Heart right ventricle (tissue), 16 donors: ENCODE data around the gene MTX1. TPM values are rescaled to one million over a fixed set of nuclear protein-coding genes. Genes with fewer than 3 reads are reported as not detected.
A peak's percentile ranks its signal among the peaks of the same experiment; 100 is the strongest.
"Not testable (repeated sequence)": the region's sequence is repeated elsewhere in the genome, so short reads cannot be mapped to it uniquely, and the experiment has no call there.

Experiments used
- ATAC-seq, 8 donors: fragments of 200-7000 bp; cut with Tn5 transposase; one replicate each; pipeline ENCODE4 v1.9.1; 2020; ENCODE audit warnings: mild to moderate bottlenecking in 8 of 8, moderate library complexity in 8 of 8, moderate number of reproducible peaks in 1 of 8
- DNase-seq, 2 donors: peaks; one replicate each; pipeline ENCODE4 v3.0.0-alpha.2; 2020
- H3K27ac ChIP-seq, 10 donors: fragments of 200-600 bp; sonication (generic) in 2 of 10; one replicate each; pipeline versions ENCODE4 v1.5.0 to v1.8.0; 2020 to 2022; ENCODE audit warnings: mild to moderate bottlenecking in 3 of 10
- H3K27me3 ChIP-seq, 7 donors: fragments of 200-600 bp; one replicate each; pipeline ENCODE4 v1.8.0; 2021 to 2022; ENCODE audit warnings: mild to moderate bottlenecking in 2 of 7
- H3K36me3 ChIP-seq, 9 donors: fragments of 200-600 bp; sonication (generic) in 1 of 9; one replicate each; pipeline versions ENCODE4 v1.5.0 to v1.8.0; 2020 to 2022; ENCODE audit warnings: mild to moderate bottlenecking in 2 of 9
- H3K4me1 ChIP-seq, 9 donors: fragments of 200-600 bp; sonication (generic) in 1 of 9; one replicate each; pipeline versions ENCODE4 v1.5.0 to v1.8.0; 2020 to 2022; ENCODE audit warnings: mild to moderate bottlenecking in 4 of 9
- H3K4me3 ChIP-seq, 10 donors: fragments of 200-600 bp; sonication (generic) in 2 of 10; one replicate each; pipeline versions ENCODE4 v1.5.0 to v1.8.0; 2020 to 2022; ENCODE audit warnings: mild to moderate bottlenecking in 7 of 10, moderate library complexity in 2 of 10
- H3K9me3 ChIP-seq, 11 donors: fragments of 200-600 bp in 10 of 11; sonication (generic) in 2 of 11; one replicate each; pipeline versions ENCODE4 v1.5.0 to v1.8.0; 2013 to 2022; ENCODE audit warnings: mild to moderate bottlenecking in 2 of 11, control low read depth in 1 of 11, moderate library complexity in 1 of 11
- CTCF ChIP-seq, 9 donors: fragments of 200-600 bp; sonication (generic) in 2 of 9; IDR thresholded peaks; one replicate each; pipeline versions ENCODE4 v1.5.0 to v1.8.0; 2021 to 2022; ENCODE audit warnings: antibody characterized with exemption in 9 of 9, mild to moderate bottlenecking in 5 of 9, moderate library complexity in 1 of 9
- WGBS, 2 donors: extraction: QIAGEN DNeasy Blood & Tissue Kit; methylation state at CpG; one replicate each; pipeline ENCODE4 v1.1.7; 2013; ENCODE audit warnings: inconsistent platforms in 1 of 2; 5-methylcytosine and 5-hydroxymethylcytosine counted together
- intact Hi-C, 10 donors: fragments of 100-400 bp; cut with DNase I; formaldehyde crosslinking; loops; one replicate each; pipeline versions ENCODE4 v1.11.1 to v1.14.2; 2022
- polyA plus RNA-seq, 2 donors: library from polyadenylated mRNA; stranded (reverse); fragments of 200-250 nt; gene quantifications; one replicate each; pipeline ENCODE4 v1.2.3, GENCODE V29; 2013
- total RNA-seq, 10 donors: library from RNA; stranded (reverse); fragmentation: NEBNext Ultra II Directional in 3 of 10; extraction: Animal tissue kit (Norgen Biotek cat#: 25700) in 3 of 10; gene quantifications; one replicate each; pipeline versions ENCODE4 v1.2.1 to v1.2.4, GENCODE V29; 2021 to 2023
- donor health status: Arrhythmogenic right ventricular cardiomyopathy.
- donor health status: ischemic (EF 13 %, LVEDD 7.1; RV severe dilation, severe dysfunction).
- donor health status: healthy with polysubstance abuse.
- donor health status: DM: no; HTN: yes; CAD: no.
- donor health status: DM: no; HTN: no; CAD: no.
- donor health status: ischemic (EF 25% LVEDD 6.9; RV normal size, moderate dysfunction).
- donor health status: ischemic (EF 25% LVEDD 5.7; RV mildly dilated, moderate dysfunction).
- donor health status: healthy.
- donor health status: DM: yes; HTN: yes; CAD: no.
- donor health status: Ischemic cardiomyopathy.
- donor health status: ischemic (EF 35%, LVEDD 5.7; RV mildly dilated, moderate dysfunction).
- donor health status: nonischemic (EF 11% LVEDD 7.7; RV severe dilation, severe dysfunction).
- donor health status: DM: yes; HTN: yes; CAD: no.
- donor health status: PGD.
- donor health status: ischemic (EF 29% LVEDD 5.4; RV normal size, mild dysfunction).
- donor health status: nonischemic (EF 23%, LVEDD 6.1; RV moderate dilation, normal function).

Gene MTX1
- total and polyA plus RNA-seq, 12 donors = 13.1 to 49.7 (median 18.0) TPM

- intact Hi-C loops = no loop called here
- H3K9me3 ChIP-seq = no peaks in the 10 kb centered on the region
- H3K27me3 ChIP-seq = no peaks in the 10 kb centered on the region
- WGBS, 2 donors = 85 to 88% methylated on average over 4 of the region's 4 CpGs
- TF ChIP-seq CTCF (IDR thresholded peaks at IDR 0.05) = no peak
- peak overlapping the region in 5 of 10 donors; percentile 52 to 100 (median 100) for H3K27ac ChIP-seq
- peaks cover 9 to 48% (median 31%) of the 10 kb centered on the region in 9 donors for H3K4me1 ChIP-seq
- no peak for DNase-seq
- H3K36me3 ChIP-seq = peaks cover 0 to 23% (median 0%) of the 10 kb centered on the region in 9 donors
- ATAC-seq = no peak
- H3K4me3 ChIP-seq = peak overlapping the region in 1 of 10 donors; percentile 24
Observed at GRCh38 chr1:155210314-155211104, 2.0 kb downstream of the MTX1 start.

- 57 to 66% methylated on average over 12 to 13 of the region's 13 CpGs for WGBS, 2 donors
- Histone ChIP-seq H3K4me3 (peak overlapping the region in 1 of 10 donors; percentile 24), H3K36me3 (peaks cover 0 to 30% (median 0%) of the 10 kb centered on the region in 9 donors), H3K4me1 (peaks cover 9 to 48% (median 29%) of the 10 kb centered on the region in 9 donors), H3K27ac (peak overlapping the region in 6 of 10 donors; percentile 30 to 100 (median 85))
- H3K9me3 ChIP-seq, intact Hi-C loops, ATAC-seq, H3K27me3 ChIP-seq: not testable (repeated sequence)
- peak in 1 of 2 donors; percentile 74 for DNase-seq
Observed at GRCh38 chr1:155211381-155212050, 3.0 kb downstream of the MTX1 start.

- intact Hi-C loops, ATAC-seq, H3K4me3 ChIP-seq, DNase-seq, H3K9me3 ChIP-seq, H3K27me3 ChIP-seq: not testable (repeated sequence)
- 72 to 73% methylated on average over 7 of the region's 7 CpGs for WGBS, 2 donors
- H3K27ac ChIP-seq = peak overlapping the region in 4 of 10 donors; percentile 19 to 100 (median 68)
- peaks cover 9 to 43% (median 24%) of the 10 kb centered on the region in 9 donors for H3K4me1 ChIP-seq
- H3K36me3 ChIP-seq = peaks cover 0 to 30% (median 0%) of the 10 kb centered on the region in 9 donors
Observed at GRCh38 chr1:155212051-155212440, 3.6 kb downstream of the MTX1 start.

GRCh38 chr1:155214702-155215101 lies 6.2 kb downstream of the MTX1 start:
- ATAC-seq, DNase-seq, H3K27me3 ChIP-seq, H3K4me3 ChIP-seq, H3K9me3 ChIP-seq, intact Hi-C loops: not testable (repeated sequence)
- Histone ChIP-seq H3K36me3 (peaks cover 0 to 30% (median 0%) of the 10 kb centered on the region in 9 donors), H3K27ac (peak overlapping the region in 1 of 10 donors; percentile 60), H3K4me1 (peaks cover 0 to 33% (median 9%) of the 10 kb centered on the region in 9 donors)
- WGBS, 2 donors = 69 to 87% methylated on average over 8 to 9 of the region's 10 CpGs

- Histone ChIP-seq H3K27ac (peak overlapping the region in 1 of 10 donors; percentile 48), H3K9me3 (no peaks in the 10 kb centered on the region), H3K4me1 (peaks cover 0 to 55% (median 3%) of the 10 kb centered on the region in 9 donors), H3K27me3 (no peaks in the 10 kb centered on the region), H3K36me3 (peaks cover 0 to 11% (median 0%) of the 10 kb centered on the region in 9 donors), H3K4me3 (peak overlapping the region in 3 of 10 donors; percentile 21 to 36 (median 30))
- TF ChIP-seq CTCF (IDR thresholded peaks at IDR 0.05) = no peak
- WGBS, 2 donors = 42 to 48% methylated on average over 7 of the region's 7 CpGs
- intact Hi-C loops = no loop called here
- DNase-seq = peak in 1 of 2 donors; percentile 65
- ATAC-seq = peak in 7 of 8 donors; percentile 25 to 71 (median 66)
Observed at GRCh38 chr1:155218854-155219591, 10.5 kb downstream of the MTX1 start.
